Vagina (tissue), 2 donors: ENCODE data around the gene AP3S1.

ENCODE experiments used
- CTCF ChIP-seq, 3 experiments: fragments of 450-650 bp in 2 of 3; fragments of 200-600 bp in 1 of 3; sonication (generic) in 1 of 3; IDR thresholded peaks; one replicate each; pipeline ENCODE4 v1.5.1; 2017 to 2019; ENCODE audit warnings: antibody characterized with exemption in 3 of 3, mild to moderate bottlenecking in 2 of 3, moderate library complexity in 2 of 3
- POLR2A ChIP-seq, 2 donors: fragments of 450-650 bp; IDR thresholded peaks; one replicate each; pipeline ENCODE4 v1.6.1; 2017; ENCODE audit warnings: antibody characterized with exemption in 2 of 2, mild to moderate bottlenecking in 2 of 2, moderate library complexity in 2 of 2
- POLR2AphosphoS5 ChIP-seq, 2 donors: sonication (generic); formaldehyde crosslinking; IDR thresholded peaks; one replicate each; pipeline ENCODE4 v1.9.0; 2017; ENCODE audit warnings: antibody characterized with exemption in 2 of 2, mild to moderate bottlenecking in 2 of 2, low read depth in 1 of 2; ENCODE audit not compliant: insufficient read depth in 1 of 2

DNA sequence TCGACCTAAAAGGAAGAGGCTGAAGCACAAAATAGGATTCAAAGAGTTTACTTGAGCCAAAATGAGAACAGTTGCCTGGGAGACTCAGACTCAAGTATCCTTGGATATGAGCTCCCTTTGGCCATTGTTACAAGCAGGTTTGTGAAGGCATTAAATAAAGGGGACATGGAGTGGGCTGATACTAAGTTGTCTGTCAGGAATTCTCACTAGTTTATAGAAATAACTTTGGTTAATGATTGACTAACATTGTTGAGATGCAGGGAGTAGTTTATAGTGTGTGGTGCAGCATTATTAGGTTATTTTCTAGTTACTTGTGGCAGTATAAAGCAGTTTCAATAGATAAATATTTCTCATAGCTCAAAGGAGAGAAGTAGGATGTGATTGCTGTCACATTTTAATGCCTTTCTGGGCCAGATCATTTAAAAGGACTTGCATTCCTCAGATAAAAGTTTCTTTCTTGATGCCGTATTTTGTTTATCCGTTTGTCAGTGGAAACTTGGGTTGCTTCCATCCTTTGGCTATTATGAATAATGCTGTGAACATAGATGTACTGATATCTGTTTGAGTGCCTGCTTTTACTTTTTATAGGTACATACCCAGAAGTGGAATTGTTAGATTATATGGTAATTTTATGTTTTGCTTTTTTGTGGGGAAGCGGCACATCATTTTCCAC, 9.1 kb downstream of the AP3S1 start:
- no peak for TF ChIP-seq CTCF (IDR thresholded peaks at IDR 0.05)
- no peak for TF ChIP-seq POLR2A (IDR thresholded peaks at IDR 0.05)
- no peak for TF ChIP-seq POLR2AphosphoS5 (IDR thresholded peaks at IDR 0.05; ENCODE audit: insufficient read depth in 1 of 2, low read depth in 1 of 2)
